Measurements from ENCODE around the gene TMEM204.
"Not testable (repeated sequence)": the region's sequence is repeated elsewhere in the genome, so short reads cannot be mapped to it uniquely, and the experiment has no call there.

The TMEM204 gene

DNA sequence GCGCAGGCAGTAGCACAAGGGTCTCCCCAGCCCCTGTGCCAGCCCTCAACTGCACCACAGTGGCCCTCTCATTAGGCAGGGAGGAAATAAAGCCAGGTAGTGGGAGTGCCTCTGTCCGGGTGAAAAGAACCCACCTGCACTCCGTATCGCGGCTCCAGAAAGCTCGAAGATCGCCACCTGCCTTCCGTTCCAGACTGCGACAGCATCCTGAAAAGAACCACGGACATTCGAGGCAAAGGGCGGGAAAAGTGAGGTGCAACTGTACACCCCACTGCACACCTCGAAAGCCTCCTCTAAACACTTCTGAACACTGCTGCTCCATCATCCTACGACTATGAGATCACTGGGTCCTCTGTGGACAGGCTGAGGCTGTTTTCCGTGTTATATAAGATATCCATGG lies 49.7 kb downstream of the TMEM204 start:
- no peaks in the 10 kb centered on the region for H3K4me1 ChIP-seq (ENCODE audit: insufficient read depth, low read length)
- H3K9ac ChIP-seq (ENCODE audit: low read depth, low read length) = no peak overlapping the region
- H3K36me3 ChIP-seq (ENCODE audit: insufficient read depth, low read length) = no peaks in the 10 kb centered on the region; the same call in none of the 2 replicates
- H3K9me3 ChIP-seq (ENCODE audit: control insufficient read depth, insufficient read depth, low read length) = no peaks in the 10 kb centered on the region

GRCh38 chr16:1584926-1585484 lies 51.5 kb downstream of the TMEM204 start:
- no peak overlapping the region for H3K9ac ChIP-seq (ENCODE audit: low read depth, low read length)
- H3K9me3 ChIP-seq (ENCODE audit: control insufficient read depth, insufficient read depth, low read length) = no peaks in the 10 kb centered on the region
- no peaks in the 10 kb centered on the region for H3K4me1 ChIP-seq (ENCODE audit: insufficient read depth, low read length)
- H3K36me3 ChIP-seq (ENCODE audit: insufficient read depth, low read length) = no peaks in the 10 kb centered on the region; the same call in none of the 2 replicates

GRCh38 chr16:1590366-1590765 lies 56.9 kb downstream of the TMEM204 start:
- no peaks in the 10 kb centered on the region; the same call in 1 of the 2 replicates for H3K36me3 ChIP-seq (ENCODE audit: insufficient read depth, low read length)
- H3K4me1 ChIP-seq (ENCODE audit: insufficient read depth, low read length) = no peaks in the 10 kb centered on the region
- no peak overlapping the region for H3K9ac ChIP-seq (ENCODE audit: low read depth, low read length)
- H3K9me3 ChIP-seq (ENCODE audit: control insufficient read depth, insufficient read depth, low read length) = no peaks in the 10 kb centered on the region

- Histone ChIP-seq H3K36me3 (ENCODE audit: insufficient read depth, low read length) (no peaks in the 10 kb centered on the region; the same call in 1 of the 2 replicates), H3K9me3 (ENCODE audit: control insufficient read depth, insufficient read depth, low read length) (no peaks in the 10 kb centered on the region), H3K9ac (ENCODE audit: low read depth, low read length) (no peak overlapping the region), H3K4me1 (ENCODE audit: insufficient read depth, low read length) (no peaks in the 10 kb centered on the region)
Observed at GRCh38 chr16:1590930-1591705, 57.7 kb downstream of the TMEM204 start.

GRCh38 chr16:1592446-1592845 lies 59.0 kb downstream of the TMEM204 start:
- Histone ChIP-seq H3K4me1 (ENCODE audit: insufficient read depth, low read length) (no peaks in the 10 kb centered on the region), H3K36me3 (ENCODE audit: insufficient read depth, low read length) (no peaks in the 10 kb centered on the region), H3K9ac (ENCODE audit: low read depth, low read length) (no peak overlapping the region), H3K9me3 (ENCODE audit: control insufficient read depth, insufficient read depth, low read length) (no peaks in the 10 kb centered on the region)

GRCh38 chr16:1595511-1595910 lies 62.0 kb downstream of the TMEM204 start:
- not testable (repeated sequence) for H3K4me1 ChIP-seq (ENCODE audit: insufficient read depth, low read length); H3K36me3 ChIP-seq (ENCODE audit: insufficient read depth, low read length); H3K9me3 ChIP-seq (ENCODE audit: control insufficient read depth, insufficient read depth, low read length); H3K9ac ChIP-seq (ENCODE audit: low read depth, low read length)

- no peaks in the 10 kb centered on the region for H3K4me1 ChIP-seq (ENCODE audit: insufficient read depth, low read length)
- H3K9me3 ChIP-seq (ENCODE audit: control insufficient read depth, insufficient read depth, low read length) = no peaks in the 10 kb centered on the region
- H3K9ac ChIP-seq (ENCODE audit: low read depth, low read length) = no peak overlapping the region
- no peaks in the 10 kb centered on the region for H3K36me3 ChIP-seq (ENCODE audit: insufficient read depth, low read length)
Observed at GRCh38 chr16:1596516-1596915, 63.0 kb downstream of the TMEM204 start.

DNA sequence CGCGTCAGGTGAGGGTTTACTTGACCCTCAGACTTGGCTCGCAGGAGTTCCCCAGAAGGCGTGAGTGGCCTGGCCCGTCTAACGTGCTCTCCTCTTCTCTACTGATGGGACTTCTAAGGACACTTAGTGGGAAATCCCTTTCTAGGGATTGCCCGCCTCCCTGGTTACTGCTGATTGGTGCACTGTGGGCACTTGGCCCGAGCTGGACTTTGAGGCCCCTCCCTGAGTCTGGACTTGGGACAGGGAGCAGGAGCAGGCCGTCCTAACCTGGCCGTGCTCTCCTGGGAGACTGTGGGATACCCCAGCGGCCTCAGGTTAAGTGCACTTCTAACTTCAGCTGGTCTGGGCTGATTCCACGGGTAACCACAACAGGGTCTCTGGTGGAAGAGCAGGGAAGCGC lies 63.7 kb downstream of the TMEM204 start:
- H3K36me3 ChIP-seq (ENCODE audit: insufficient read depth, low read length) = no peaks in the 10 kb centered on the region
- H3K9me3 ChIP-seq (ENCODE audit: control insufficient read depth, insufficient read depth, low read length) = no peaks in the 10 kb centered on the region
- H3K9ac ChIP-seq (ENCODE audit: low read depth, low read length) = no peak overlapping the region
- no peaks in the 10 kb centered on the region for H3K4me1 ChIP-seq (ENCODE audit: insufficient read depth, low read length)

GRCh38 chr16:1601031-1601430 lies 67.6 kb downstream of the TMEM204 start:
- Histone ChIP-seq H3K9me3 (ENCODE audit: control insufficient read depth, insufficient read depth, low read length) (no peaks in the 10 kb centered on the region), H3K9ac (ENCODE audit: low read depth, low read length) (no peak overlapping the region)

DNA sequence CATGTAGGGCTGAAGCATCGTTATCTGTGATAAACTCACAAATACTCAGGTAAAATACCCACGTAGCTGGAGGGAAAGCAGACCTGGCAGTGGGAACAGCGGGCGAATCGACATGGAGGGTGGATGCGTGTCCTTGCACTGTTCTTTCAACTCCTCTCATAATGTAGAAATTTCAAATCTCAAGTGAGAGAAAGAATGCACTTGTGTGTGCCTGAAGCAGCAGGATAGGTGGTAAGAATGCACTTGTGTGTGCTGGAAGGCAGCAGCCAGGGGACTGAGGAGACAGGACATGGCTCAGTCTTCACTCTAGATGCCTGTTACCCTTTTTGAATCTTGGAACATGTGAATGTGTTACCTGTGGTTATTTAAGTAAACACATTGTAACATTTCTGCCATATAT lies 68.0 kb downstream of the TMEM204 start:
- H3K9me3 ChIP-seq (ENCODE audit: control insufficient read depth, insufficient read depth, low read length) = no peaks in the 10 kb centered on the region
- H3K36me3 ChIP-seq (ENCODE audit: insufficient read depth, low read length) = no peaks in the 10 kb centered on the region
- H3K4me1 ChIP-seq (ENCODE audit: insufficient read depth, low read length) = no peaks in the 10 kb centered on the region
- no peak overlapping the region for H3K9ac ChIP-seq (ENCODE audit: low read depth, low read length)

More at GRCh38 chr16:1601031-1601430, 67.6 kb downstream of the TMEM204 start:
- Histone ChIP-seq H3K4me1 (ENCODE audit: insufficient read depth, low read length) (no peaks in the 10 kb centered on the region), H3K36me3 (ENCODE audit: insufficient read depth, low read length) (no peaks in the 10 kb centered on the region)

DNA sequence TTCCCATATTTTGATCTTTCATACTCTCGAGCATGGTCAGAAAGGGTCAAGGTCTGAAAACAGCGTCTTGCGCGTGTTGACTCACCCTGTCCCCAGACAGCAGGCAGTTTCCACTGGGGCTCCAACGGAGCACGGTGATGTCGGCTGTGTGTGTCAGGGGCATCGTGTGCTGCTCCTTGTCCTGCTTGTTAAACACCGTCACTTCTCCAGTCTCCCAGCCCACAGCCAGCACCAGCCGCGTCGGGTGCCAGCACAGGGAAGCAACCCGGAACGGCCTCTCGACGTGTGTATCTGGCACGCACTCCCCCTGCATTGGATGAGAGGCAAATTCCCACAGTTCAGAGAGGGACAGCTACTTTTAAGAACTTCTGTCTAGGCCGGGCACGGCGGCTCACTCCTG lies 68.8 kb downstream of the TMEM204 start:
- no peaks in the 10 kb centered on the region for H3K9me3 ChIP-seq (ENCODE audit: control insufficient read depth, insufficient read depth, low read length)
- no peak overlapping the region for H3K9ac ChIP-seq (ENCODE audit: low read depth, low read length)
- no peaks in the 10 kb centered on the region for H3K4me1 ChIP-seq (ENCODE audit: insufficient read depth, low read length)
- H3K36me3 ChIP-seq (ENCODE audit: insufficient read depth, low read length) = no peaks in the 10 kb centered on the region
